IMR-90 (cell line): ENCODE data around the gene ELMO1. TPM values are rescaled to one million over a fixed set of nuclear protein-coding genes. Genes with fewer than 3 reads are reported as not detected.

Source experiments
- ATAC-seq: fragments of 200-7000 bp; cut with Tn5 transposase; 2 replicates; pipeline ENCODE4 v1.9.1; 2020; ENCODE audit warnings: low read depth, mild to moderate bottlenecking, moderate library complexity
- BruUV-seq: library from RNA; stranded (reverse); fragments of 400-500 nt; replicated peaks from 2 replicates; lab custom pipeline; 2021; lab: Mats Ljungman, UMichigan
- CTCF ChIA-PET: fragments of 300-600 bp; formaldehyde crosslinking; extraction: SDS; loops from one replicate; lab custom pipeline; 2021; ENCODE audit warnings: antibody characterized with exemption; lab: Yijun Ruan, JAX
- POLR2A ChIA-PET: fragments of 300-600 bp; sonication (Branson Sonifier 250); formaldehyde crosslinking; loops from one replicate; lab custom pipeline; 2022; ENCODE audit warnings: antibody characterized with exemption; ENCODE audit not compliant: unreplicated experiment; lab: Charles Lee
- DNase-seq: peaks from one replicate; pipeline ENCODE4 v3.0.0; 2013
- H2AFZ ChIP-seq: replicated peaks from 2 replicates; pipeline ENCODE3; 2013; ENCODE audit warnings: low read length, mild to moderate bottlenecking; ENCODE audit not compliant: poor library complexity
- H2AK5ac ChIP-seq: 2 replicates; pipeline ENCODE4 v1.6.1; 2013; ENCODE audit warnings: low read depth, low read length, inconsistent platforms
- H2AK9ac ChIP-seq: replicated peaks from 2 replicates; pipeline ENCODE3; 2013; ENCODE audit warnings: mild to moderate bottlenecking, low read depth, low read length, moderate library complexity; ENCODE audit not compliant: poor library complexity
- H2BK120ac ChIP-seq: 2 replicates; pipeline ENCODE4 v1.6.1; 2013; ENCODE audit warnings: low read depth, low read length, inconsistent platforms
- H2BK15ac ChIP-seq: 3 replicates; pipeline ENCODE4 v1.6.1; 2013; ENCODE audit warnings: low read depth, low read length, inconsistent platforms
- H2BK20ac ChIP-seq: 2 replicates; pipeline ENCODE4 v1.6.1; 2013; ENCODE audit warnings: low read depth, mild to moderate bottlenecking, inconsistent platforms, low read length, moderate library complexity
- H2BK5ac ChIP-seq: 2 replicates; pipeline ENCODE4 v1.6.1; 2013; ENCODE audit warnings: mild to moderate bottlenecking, low read depth, low read length, inconsistent platforms; ENCODE audit not compliant: poor library complexity, severe bottlenecking
- H3K14ac ChIP-seq: replicated peaks from 2 replicates; pipeline ENCODE4 v1.6.1; 2013; ENCODE audit warnings: low read depth, low read length, inconsistent platforms
- H3K18ac ChIP-seq: 2 replicates; pipeline ENCODE4 v1.6.1; 2013; ENCODE audit warnings: low read depth, low read length, control low read depth
- H3K23ac ChIP-seq: 2 replicates; pipeline ENCODE4 v1.6.1; 2013; ENCODE audit warnings: low read depth, low read length, inconsistent platforms
- H3K27ac ChIP-seq: 2 replicates; pipeline ENCODE4 v1.5.1; 2013; ENCODE audit warnings: mild to moderate bottlenecking, control low read depth, low read length; ENCODE audit not compliant: insufficient read depth
- H3K27me3 ChIP-seq: 2 replicates; pipeline ENCODE4 v1.6.1; 2013; ENCODE audit warnings: low read length; ENCODE audit not compliant: control insufficient read depth, insufficient read depth
- H3K36me3 ChIP-seq: 2 replicates; pipeline ENCODE4 v1.6.1; 2013; ENCODE audit warnings: low read length, mixed read lengths; ENCODE audit not compliant: control insufficient read depth, insufficient read depth
- H3K4ac ChIP-seq: 2 replicates; pipeline ENCODE4 v1.6.1; 2013; ENCODE audit warnings: low read depth, low read length, inconsistent platforms
- H3K4me1 ChIP-seq: 2 replicates; pipeline ENCODE4 v1.6.1; 2013; ENCODE audit warnings: low read length, mixed read lengths; ENCODE audit not compliant: control insufficient read depth, insufficient read depth
- H3K4me2 ChIP-seq: 2 replicates; pipeline ENCODE4 v1.6.1; 2013; ENCODE audit warnings: low read depth, mild to moderate bottlenecking, control low read depth, low read length, moderate library complexity
- H3K4me3 ChIP-seq: 2 replicates; pipeline ENCODE4 v1.5.1; 2013; ENCODE audit warnings: low read depth, mild to moderate bottlenecking, control low read depth, low read length, moderate library complexity; ENCODE audit not compliant: insufficient read depth
- H3K56ac ChIP-seq: 2 replicates; pipeline ENCODE4 v1.6.1; 2013; ENCODE audit warnings: low read length, inconsistent platforms; ENCODE audit not compliant: insufficient read depth; ENCODE audit errors: extremely low read depth
- H3K79me1 ChIP-seq, 2 experiments: 2 replicates each; pipeline ENCODE4 v1.6.1; 2013; ENCODE audit warnings: low read length in 2 of 2, inconsistent platforms in 1 of 2, low read depth in 1 of 2
- H3K9ac ChIP-seq: 2 replicates; pipeline ENCODE4 v1.6.1; 2013; ENCODE audit warnings: low read depth, low read length, control low read depth
- H3K9me1 ChIP-seq: 2 replicates; pipeline ENCODE4 v1.6.1; 2013; ENCODE audit warnings: low read length, inconsistent platforms; ENCODE audit not compliant: insufficient read depth
- H3K9me3 ChIP-seq: 2 replicates; pipeline ENCODE4 v1.6.1; 2013; ENCODE audit warnings: low read length; ENCODE audit not compliant: control insufficient read depth, insufficient read depth
- H4K20me1 ChIP-seq: 2 replicates; pipeline ENCODE4 v1.6.1; 2013; ENCODE audit warnings: low read length, inconsistent platforms; ENCODE audit not compliant: insufficient read depth
- H4K5ac ChIP-seq: 2 replicates; pipeline ENCODE4 v1.6.1; 2013; ENCODE audit warnings: mild to moderate bottlenecking, low read depth, low read length, control low read depth
- H4K8ac ChIP-seq, 2 experiments: 2 replicates each; pipeline ENCODE4 v1.6.1; 2013; ENCODE audit warnings: low read depth in 2 of 2, low read length in 2 of 2, control low read depth in 1 of 2, inconsistent platforms in 1 of 2
- H4K91ac ChIP-seq: 2 replicates; pipeline ENCODE4 v1.6.1; 2013; ENCODE audit warnings: low read depth, low read length, inconsistent platforms; ENCODE audit not compliant: insufficient read depth
- BHLHE40 ChIP-seq: fragments of 150-350 bp; IDR thresholded peaks from 2 replicates; pipeline ENCODE4 v1.6.1; 2016; ENCODE audit warnings: mild to moderate bottlenecking, low read depth, low read length
- CEBPB ChIP-seq: IDR thresholded peaks from 2 replicates; pipeline ENCODE4 v1.6.1; 2012; ENCODE audit warnings: low read depth, low read length, improper control_type of control experiment
- MAFK ChIP-seq: IDR thresholded peaks from 2 replicates; pipeline ENCODE4 v1.6.1; 2012; ENCODE audit warnings: low read depth, low read length, improper control_type of control experiment
- MAZ ChIP-seq: IDR thresholded peaks from 2 replicates; pipeline ENCODE4 v1.6.1; 2012; ENCODE audit warnings: low read depth, mild to moderate bottlenecking, low read length, improper control_type of control experiment, moderate library complexity, borderline replicate concordance
- MXI1 ChIP-seq: IDR thresholded peaks from 2 replicates; pipeline ENCODE4 v1.6.1; 2012; ENCODE audit warnings: low read depth, mild to moderate bottlenecking, low read length, moderate library complexity, borderline replicate concordance
- NFE2L2 ChIP-seq: fragments of 150-350 bp; IDR thresholded peaks from 2 replicates; pipeline ENCODE4 v1.6.1; 2016; ENCODE audit warnings: low read depth, mild to moderate bottlenecking, low read length
- RCOR1 ChIP-seq: IDR thresholded peaks from 2 replicates; pipeline ENCODE4 v1.6.1; 2012; ENCODE audit warnings: mild to moderate bottlenecking, low read length, improper control_type of control experiment; ENCODE audit not compliant: insufficient replicate concordance
- SMC3 ChIP-seq: fragments of 150-350 bp; IDR thresholded peaks from 2 replicates; pipeline ENCODE4 v1.6.1; 2016; ENCODE audit warnings: low read depth, mild to moderate bottlenecking, antibody characterized with exemption, low read length, moderate library complexity
- USF2 ChIP-seq: fragments of 150-350 bp; IDR thresholded peaks from 2 replicates; pipeline ENCODE4 v1.6.1; 2017; ENCODE audit warnings: mild to moderate bottlenecking, antibody characterized with exemption, low read length, low read depth
- WGBS, 2 experiments: methylation state at CpG; one replicate each; pipeline versions ENCODE4 v1.1.5 to v1.1.7; 2013; ENCODE audit warnings: missing lambda C conversion rate in 2 of 2; ENCODE audit not compliant: insufficient read length in 1 of 2; ENCODE audit errors: extremely low coverage in 2 of 2; 5-methylcytosine and 5-hydroxymethylcytosine counted together
- dilution Hi-C: fragments of 300-500 bp; cut with HindIII; formaldehyde crosslinking; loops from one replicate; pipeline ENCODE4 v1.14.3; 2018; ENCODE audit warnings: low sequenced_read_pairs; ENCODE audit not compliant: unreplicated experiment
- in situ Hi-C: fragments of 300-500 bp; cut with MboI; formaldehyde crosslinking; loops from 3 replicates; pipeline ENCODE4 v1.14.3; 2019; ENCODE audit warnings: low sequenced_read_pairs, inconsistent platforms, mixed read lengths
- intact Hi-C: fragments of 100-400 bp; cut with micrococcal nuclease; formaldehyde crosslinking; loops from 2 replicates; pipeline ENCODE4 v1.10.0; 2022
- polyA plus RNA-seq, 3 experiments: library from polyadenylated mRNA; depleted of rRNA; stranded (reverse); fragments of >200 nt; gene quantifications; 2 replicates each; pipeline ENCODE4 v1.2.3, GENCODE V29; 2012; ENCODE audit warnings: low replicate concordance in 1 of 3
- total RNA-seq: library from RNA; depleted of rRNA; stranded (reverse); fragments of >200 nt; gene quantifications from 2 replicates; pipeline ENCODE4 v1.2.3, GENCODE V29; 2012

ELMO1 gene
- total and polyA plus RNA-seq, 2 of the 4 experiments (the other 2 are of a cell fraction): 0.03 TPM; not detected in 1

- Histone ChIP-seq H2AK9ac (no peak overlapping the region), H3K23ac (no peak overlapping the region), H2BK15ac (no peak overlapping the region), H3K18ac (no peak overlapping the region), H2AFZ (no peak overlapping the region), H3K27ac (no peak overlapping the region), H3K4me1 (no peaks in the 10 kb centered on the region), H3K4ac (no peak overlapping the region), H3K27me3 (no peaks in the 10 kb centered on the region), H4K8ac (no peak overlapping the region), H3K56ac (no peak overlapping the region), H3K9me1 (no peaks in the 10 kb centered on the region), H3K4me2 (no peak overlapping the region), H3K9ac (no peak overlapping the region), H3K4me3 (no peak overlapping the region), H3K9me3 (no peaks in the 10 kb centered on the region), H2AK5ac (no peak overlapping the region), H2BK5ac (no peak overlapping the region), H3K79me1 (no peaks in the 10 kb centered on the region), H4K91ac (no peak overlapping the region), H3K14ac (no peak overlapping the region), H4K20me1 (no peaks in the 10 kb centered on the region), H4K5ac (no peak overlapping the region), H3K36me3 (no peaks in the 10 kb centered on the region), H2BK20ac (no peak overlapping the region), H2BK120ac (no peak overlapping the region)
- dilution Hi-C loops: no loop called here
- CTCF ChIA-PET: no interaction called here
- DNase-seq: no peak
- TF ChIP-seq CEBPB (no peak), MXI1 (no peak), MAFK (no peak), SMC3 (no peak), MAZ (no peak), RCOR1 (no peak), NFE2L2 (no peak), USF2 (no peak), BHLHE40 (no peak)
- no peak for ATAC-seq
- intact Hi-C loops: loop anchor here (5.0 kb wide), 1 partner anchor 271 kb away; no protein-coding TSS in a partner anchor
- no TSS peak for BruUV-seq
- WGBS, 2 experiments: no CpG with 5 or more reads among the region's 1 CpG
- POLR2A ChIA-PET: no interaction called here
- in situ Hi-C loops: no loop called here
Observed at GRCh38 chr7:36871355-36871738, 577.3 kb downstream of the ELMO1 start.
